ENCODE data around the gene KCNE4. TPM values are rescaled to one million over a fixed set of nuclear protein-coding genes. Genes with fewer than 3 reads are reported as not detected.

The KCNE4 gene
- total and polyA plus RNA-seq, 2 donors (not counting 1 experiment from before 2014, with no cell fraction given) = not detected

GRCh38 chr2:223083402-223084070, 31.5 kb downstream of the KCNE4 start:
- H3K79me2 ChIP-seq (ENCODE audit: control insufficient read depth, insufficient read depth, low read length) = no peaks in the 10 kb centered on the region
- ChIA-PET POLR2A (no interaction called here), CTCF (no interaction called here)
- no peaks in the 10 kb centered on the region for H3K36me3 ChIP-seq (replicated peaks in 1 of 2; ENCODE audit: control extremely low read depth in 1 of 2, control insufficient read depth in 1 of 2, extremely low read depth in 1 of 2, insufficient read depth in 2 of 2, low read length in 1 of 2)
- Mint-ChIP-seq H3K4me3 (no peak overlapping the region), H3K9me3 (ENCODE audit: insufficient read depth) (no peaks in the 10 kb centered on the region), H3K27ac (no peak overlapping the region), H3K4me1 (no peaks in the 10 kb centered on the region), H3K27me3 (peaks cover 8% of the 10 kb centered on the region)
- no peak for ATAC-seq (ENCODE audit: low read depth)
- H3K4me1 ChIP-seq (ENCODE audit: control insufficient read depth in 2 of 2, insufficient read depth in 2 of 2, low read length in 2 of 2) = no peaks in the 10 kb centered on the region
- intact Hi-C loops (cut with micrococcal nuclease) = no loop called here
- DNase-seq = no peak
- no peaks in the 10 kb centered on the region for H4K20me1 ChIP-seq (ENCODE audit: control insufficient read depth, insufficient read depth, low read length, poor library complexity, severe bottlenecking)
- H3K27me3 ChIP-seq (replicated peaks in 1 of 4; ENCODE audit: control extremely low read depth in 1 of 4, control insufficient read depth in 3 of 4, insufficient read depth in 4 of 4, low read length in 3 of 4) = no peaks in the 10 kb centered on the region
- no peak overlapping the region for H3K4me2 ChIP-seq (replicated peaks; ENCODE audit: low read depth, low read length, poor library complexity, severe bottlenecking)
- WGBS (ENCODE audit: insufficient coverage) = 100% methylated on average over 1 of the region's 7 CpGs
- H3K9ac ChIP-seq (ENCODE audit: low read length) = no peak overlapping the region
- no peaks in the 10 kb centered on the region for H3K9me3 ChIP-seq (ENCODE audit: control extremely low read depth in 1 of 3, control insufficient read depth in 2 of 3, insufficient read depth in 1 of 3, low read length in 2 of 3)
- H2AFZ ChIP-seq (ENCODE audit: insufficient read depth, low read depth, low read length, poor library complexity, severe bottlenecking) = no peak overlapping the region
- no peak overlapping the region for H3K27ac ChIP-seq (ENCODE audit: low read length in 2 of 2)
- no peak overlapping the region for H3K4me3 ChIP-seq (ENCODE audit: control extremely low read depth in 1 of 5, extremely low read depth in 1 of 5, insufficient read depth in 1 of 5, low read depth in 2 of 5, low read length in 4 of 5)
- no peak for TF ChIP-seq EZH2 (IDR thresholded peaks at IDR 0.05; ENCODE audit: borderline replicate concordance, insufficient read depth, low read depth, low read length, poor library complexity, severe bottlenecking)
- no peak for TF ChIP-seq CTCF (IDR thresholded peaks at IDR 0.05)

- no peak overlapping the region for H3K4me2 ChIP-seq (replicated peaks; ENCODE audit: low read depth, low read length, poor library complexity, severe bottlenecking)
- ChIA-PET CTCF (no interaction called here), POLR2A (no interaction called here)
- intact Hi-C loops (cut with micrococcal nuclease) = no loop called here
- no peaks in the 10 kb centered on the region for H3K36me3 ChIP-seq (replicated peaks in 1 of 2; ENCODE audit: control extremely low read depth in 1 of 2, control insufficient read depth in 1 of 2, extremely low read depth in 1 of 2, insufficient read depth in 2 of 2, low read length in 1 of 2)
- H3K79me2 ChIP-seq (ENCODE audit: control insufficient read depth, insufficient read depth, low read length) = no peaks in the 10 kb centered on the region
- TF ChIP-seq EZH2 (IDR thresholded peaks at IDR 0.05; ENCODE audit: borderline replicate concordance, insufficient read depth, low read depth, low read length, poor library complexity, severe bottlenecking) = no peak
- no peak for TF ChIP-seq CTCF (IDR thresholded peaks at IDR 0.05)
- no peaks in the 10 kb centered on the region for H3K4me1 ChIP-seq (ENCODE audit: control insufficient read depth in 2 of 2, insufficient read depth in 2 of 2, low read length in 2 of 2)
- no peaks in the 10 kb centered on the region for H3K9me3 ChIP-seq (ENCODE audit: control extremely low read depth in 1 of 3, control insufficient read depth in 2 of 3, insufficient read depth in 1 of 3, low read length in 2 of 3)
- H3K27me3 ChIP-seq (replicated peaks in 1 of 4; ENCODE audit: control extremely low read depth in 1 of 4, control insufficient read depth in 3 of 4, insufficient read depth in 4 of 4, low read length in 3 of 4) = no peaks in the 10 kb centered on the region
- no peak overlapping the region for H3K27ac ChIP-seq (ENCODE audit: low read length in 2 of 2)
- no peak overlapping the region for H3K9ac ChIP-seq (ENCODE audit: low read length)
- Mint-ChIP-seq H3K9me3 (ENCODE audit: insufficient read depth) (no peaks in the 10 kb centered on the region), H3K27ac (no peak overlapping the region), H3K27me3 (peaks cover 3% of the 10 kb centered on the region), H3K4me3 (no peak overlapping the region), H3K4me1 (no peaks in the 10 kb centered on the region)
- WGBS (ENCODE audit: insufficient coverage) = no CpG with 5 or more reads among the region's 2 CpGs
- H4K20me1 ChIP-seq (ENCODE audit: control insufficient read depth, insufficient read depth, low read length, poor library complexity, severe bottlenecking) = no peaks in the 10 kb centered on the region
- no peak overlapping the region for H3K4me3 ChIP-seq (ENCODE audit: control extremely low read depth in 1 of 5, extremely low read depth in 1 of 5, insufficient read depth in 1 of 5, low read depth in 2 of 5, low read length in 4 of 5)
- ATAC-seq (ENCODE audit: low read depth) (no peak), DNase-seq (no peak)
- no peak overlapping the region for H2AFZ ChIP-seq (ENCODE audit: insufficient read depth, low read depth, low read length, poor library complexity, severe bottlenecking)
Observed at GRCh38 chr2:223084873-223085272, 32.9 kb downstream of the KCNE4 start.
